HG03280 (cell line): ENCODE data around the gene CACNG6.

Experiments
- ATAC-seq: cut with Tn5 transposase; IDR thresholded peaks from one replicate; pipeline ENCODE4 v1.9.1; 2021; ENCODE audit warnings: mild to moderate bottlenecking, moderate library complexity; ENCODE audit not compliant: unreplicated experiment

Gene CACNG6

DNA sequence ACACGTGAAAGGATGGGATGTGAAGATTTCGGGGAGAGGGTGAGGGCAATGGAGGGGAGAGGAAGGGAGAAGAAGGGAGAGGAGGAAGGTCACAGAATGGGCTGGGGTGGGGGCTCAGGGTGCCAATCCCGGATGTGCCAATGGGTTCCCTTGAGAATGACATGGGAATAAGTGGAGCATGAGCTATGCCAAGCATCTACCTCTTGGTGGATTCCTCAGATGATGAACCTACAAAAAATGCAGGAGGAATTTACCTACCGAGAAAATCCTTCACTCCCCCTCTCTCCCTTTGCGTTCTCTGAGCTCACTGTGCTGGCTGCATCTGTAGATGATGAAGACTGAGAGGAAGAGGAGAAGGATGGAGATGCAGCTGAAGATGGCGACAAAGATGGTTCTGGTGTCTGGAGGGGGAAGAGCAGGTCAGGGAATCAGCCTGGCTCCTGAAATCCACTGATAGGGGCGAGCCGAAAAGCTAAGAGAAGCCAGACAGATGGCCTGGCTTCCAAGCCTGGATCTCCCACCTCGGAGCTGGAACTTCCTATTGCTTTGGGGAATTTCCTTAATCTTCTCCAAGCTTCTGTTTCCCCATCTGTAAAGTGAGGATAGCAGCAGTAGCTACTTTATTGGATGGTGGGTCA is 50.7 kb downstream of the CACNG6 start:
- ATAC-seq = no peak

DNA sequence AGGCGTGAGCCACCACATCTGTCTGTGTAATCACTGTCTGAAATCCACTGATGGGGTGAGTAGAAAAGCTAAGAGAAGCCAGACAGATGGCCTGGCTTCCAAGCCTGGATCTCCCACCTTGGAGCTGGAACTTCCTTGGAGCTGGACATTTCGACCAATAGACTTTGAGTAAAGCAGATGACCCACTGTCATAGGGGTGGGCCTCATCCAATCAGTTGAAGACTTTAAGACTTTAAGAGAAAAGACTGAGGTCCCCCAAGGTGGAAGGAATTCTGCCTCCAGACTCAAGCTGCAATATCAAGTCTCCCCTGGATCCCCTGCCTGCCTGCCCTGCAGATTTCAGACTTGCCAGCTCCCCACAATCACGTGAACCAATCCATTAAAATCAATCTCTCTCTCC is 51.6 kb downstream of the CACNG6 start:
- no peak for ATAC-seq

DNA sequence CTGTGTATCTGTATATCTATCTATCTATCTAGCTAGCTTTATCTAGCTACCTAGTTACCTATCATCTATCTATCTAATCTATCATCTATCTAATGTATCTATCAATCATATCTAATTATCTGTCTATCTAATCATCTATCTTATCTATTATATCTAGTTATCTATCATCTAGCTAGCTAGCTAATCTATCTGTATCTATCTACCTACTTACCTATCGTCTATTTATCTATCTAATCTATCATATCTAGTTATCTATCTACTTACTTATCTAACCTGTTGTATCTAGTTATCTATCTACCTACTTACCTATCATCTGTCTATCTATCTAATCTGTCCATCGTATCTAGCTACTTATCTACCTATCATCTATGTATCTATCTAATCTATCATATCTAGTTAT is 54.3 kb downstream of the CACNG6 start:
- no peak for ATAC-seq

DNA sequence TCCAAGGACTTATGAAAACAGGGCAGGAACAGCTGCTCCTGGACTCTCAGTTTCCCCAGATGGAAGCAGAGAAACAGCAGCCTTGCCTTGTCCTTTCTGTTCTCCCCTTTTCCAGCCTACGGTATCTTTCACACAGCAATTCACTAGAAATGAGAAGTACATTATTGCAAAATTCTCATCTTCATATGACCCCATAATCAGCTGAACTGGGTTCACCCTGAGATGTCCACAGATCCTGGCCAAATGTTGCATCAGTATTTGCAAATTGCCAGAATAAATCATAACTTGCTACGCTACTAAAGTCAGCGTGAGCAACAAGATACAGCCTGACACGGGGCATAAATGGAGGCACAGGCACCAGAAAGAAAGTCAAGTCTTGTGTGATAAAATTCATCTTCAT is 56.2 kb downstream of the CACNG6 start:
- ATAC-seq = no peak
